ENCODE results near the gene FOXF1.

The FOXF1 gene

DNA sequence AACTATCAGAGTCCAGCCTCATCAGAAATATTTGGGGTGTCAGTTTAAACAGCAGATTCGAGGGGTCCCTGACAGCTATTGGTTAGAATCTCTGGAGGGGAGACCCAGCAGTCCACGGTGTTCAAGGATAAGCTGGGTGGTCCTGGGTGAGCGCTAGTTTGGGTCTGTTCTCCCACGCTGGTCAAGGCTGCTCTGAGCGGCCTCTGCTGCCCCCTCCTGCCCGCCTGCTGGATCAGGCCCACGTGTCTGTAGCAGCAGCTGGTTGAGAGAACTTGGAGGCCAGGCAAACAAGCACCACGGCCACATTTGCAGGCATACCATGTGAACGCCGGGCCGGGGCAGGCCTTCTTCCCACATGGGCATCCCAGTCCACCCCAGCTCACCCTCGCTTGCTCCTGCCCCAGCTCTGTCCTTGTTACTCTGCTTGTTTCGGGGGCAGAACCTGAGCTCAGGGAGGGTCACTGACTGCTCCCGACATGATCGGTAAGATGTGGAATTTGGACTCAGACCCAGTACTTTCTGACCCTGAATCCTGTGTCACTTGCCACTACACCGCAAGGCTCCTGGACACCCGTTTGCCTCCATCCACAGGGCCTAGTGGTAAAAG lies 7.4 kb downstream of the FOXF1 start:
- DNase-seq, result peak; percentile 21

DNA sequence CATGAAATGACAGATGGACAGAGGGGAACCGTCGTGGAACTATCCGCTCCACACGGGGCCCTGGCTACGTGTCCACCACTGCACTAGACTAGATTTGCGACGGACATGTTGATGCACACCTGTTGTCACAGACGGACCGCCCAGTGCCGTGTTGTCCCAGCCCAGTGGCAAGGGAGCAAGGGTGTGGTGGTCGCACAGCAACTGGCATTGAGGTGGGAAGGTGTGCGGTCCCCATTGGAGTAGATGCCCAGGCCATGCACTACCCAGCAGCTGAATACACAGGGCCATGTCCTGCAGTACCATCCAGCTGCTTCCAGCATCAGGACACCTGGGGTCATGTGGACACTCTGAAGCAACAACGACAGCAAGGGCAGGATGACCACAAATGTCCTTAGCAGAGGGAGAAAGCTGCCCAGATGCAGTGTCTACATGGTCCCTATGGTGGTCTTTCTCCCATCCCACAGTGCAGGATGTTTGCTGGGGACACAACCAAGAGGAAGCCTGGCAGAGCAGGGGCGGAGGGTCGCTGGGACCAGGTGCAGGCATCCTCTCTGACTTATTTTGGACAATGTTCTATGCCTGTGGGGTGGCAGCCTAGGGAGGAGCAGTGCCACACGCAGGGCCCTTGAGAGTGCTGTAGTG lies 8.8 kb downstream of the FOXF1 start:
- DNase-seq, result no peak

DNA sequence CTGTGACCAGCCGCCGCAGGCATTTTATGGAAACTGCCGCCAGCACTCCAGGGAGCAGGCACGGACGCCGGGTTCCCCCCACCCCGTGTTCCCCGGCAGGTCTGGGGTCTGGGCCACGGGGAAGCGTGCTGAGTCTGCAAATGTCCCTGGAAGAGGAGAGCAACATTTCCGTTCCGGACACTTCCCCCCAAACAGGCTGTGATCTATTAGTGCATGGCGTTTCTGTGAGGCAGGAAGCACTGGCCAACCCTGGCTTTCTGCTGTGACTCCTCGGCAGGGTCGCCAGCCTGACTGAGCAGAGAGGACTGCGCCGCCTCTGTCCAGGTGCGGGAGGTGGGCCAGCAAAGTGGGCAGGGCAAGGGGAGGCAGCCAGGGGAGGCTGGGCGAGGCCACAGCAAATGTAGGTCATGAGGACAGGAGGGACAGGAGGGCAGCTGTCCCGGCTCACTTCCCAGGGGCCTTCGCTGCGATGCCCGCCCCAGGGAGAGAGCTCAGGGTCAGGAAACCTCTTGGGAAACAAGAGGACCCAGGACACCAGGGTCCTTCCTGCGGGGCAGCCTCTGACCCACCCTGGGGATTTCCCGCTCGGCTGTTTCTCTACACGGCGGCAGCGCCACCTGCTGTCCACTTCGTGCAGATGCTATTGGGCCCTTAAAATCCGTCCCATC lies 9.5 kb downstream of the FOXF1 start:
- peak; percentile 28 for DNase-seq

DNA sequence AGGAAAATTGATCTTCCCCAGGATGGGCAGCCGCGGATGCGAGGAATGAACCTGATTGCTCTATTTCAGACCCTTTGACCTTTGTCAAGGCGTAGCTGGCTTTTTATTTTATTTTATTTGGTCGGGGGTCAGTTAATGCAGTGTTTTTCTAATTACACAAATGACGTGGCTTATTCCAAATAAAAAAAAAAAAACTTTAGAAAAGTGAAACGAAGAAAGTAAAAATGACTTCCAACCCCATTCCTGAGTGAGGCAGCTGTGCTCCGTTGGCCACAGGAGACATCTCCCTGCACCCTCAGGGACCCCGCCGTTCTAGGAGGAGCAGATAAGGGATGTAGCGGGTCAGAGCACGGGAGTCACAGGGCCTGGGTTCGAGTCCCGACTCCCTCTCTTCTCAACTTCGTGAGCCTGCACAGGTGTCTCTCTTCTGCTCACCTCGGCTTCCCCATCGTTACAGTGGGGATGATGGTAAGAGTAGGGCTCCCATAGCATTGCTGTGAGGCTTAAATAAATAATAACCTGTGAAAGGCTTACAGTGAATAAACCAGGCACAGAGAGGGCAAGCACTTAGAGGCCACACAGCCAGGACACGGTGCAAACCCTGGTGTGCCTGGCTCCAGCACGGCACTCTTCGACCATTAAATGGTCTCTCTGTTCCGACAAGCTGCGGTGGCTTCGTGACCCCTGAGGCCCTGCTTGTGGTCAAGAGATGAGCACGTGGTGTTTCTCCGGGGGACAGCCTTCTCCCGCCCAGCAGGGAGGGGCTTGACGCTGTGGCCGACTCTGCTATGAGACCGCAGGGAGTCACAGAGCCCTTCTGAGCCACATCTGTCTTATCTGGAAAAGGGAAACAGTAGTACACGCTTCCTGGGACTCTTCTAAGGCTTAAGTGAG lies 10.2 kb downstream of the FOXF1 start:
- DNase-seq, result no peak

DNA sequence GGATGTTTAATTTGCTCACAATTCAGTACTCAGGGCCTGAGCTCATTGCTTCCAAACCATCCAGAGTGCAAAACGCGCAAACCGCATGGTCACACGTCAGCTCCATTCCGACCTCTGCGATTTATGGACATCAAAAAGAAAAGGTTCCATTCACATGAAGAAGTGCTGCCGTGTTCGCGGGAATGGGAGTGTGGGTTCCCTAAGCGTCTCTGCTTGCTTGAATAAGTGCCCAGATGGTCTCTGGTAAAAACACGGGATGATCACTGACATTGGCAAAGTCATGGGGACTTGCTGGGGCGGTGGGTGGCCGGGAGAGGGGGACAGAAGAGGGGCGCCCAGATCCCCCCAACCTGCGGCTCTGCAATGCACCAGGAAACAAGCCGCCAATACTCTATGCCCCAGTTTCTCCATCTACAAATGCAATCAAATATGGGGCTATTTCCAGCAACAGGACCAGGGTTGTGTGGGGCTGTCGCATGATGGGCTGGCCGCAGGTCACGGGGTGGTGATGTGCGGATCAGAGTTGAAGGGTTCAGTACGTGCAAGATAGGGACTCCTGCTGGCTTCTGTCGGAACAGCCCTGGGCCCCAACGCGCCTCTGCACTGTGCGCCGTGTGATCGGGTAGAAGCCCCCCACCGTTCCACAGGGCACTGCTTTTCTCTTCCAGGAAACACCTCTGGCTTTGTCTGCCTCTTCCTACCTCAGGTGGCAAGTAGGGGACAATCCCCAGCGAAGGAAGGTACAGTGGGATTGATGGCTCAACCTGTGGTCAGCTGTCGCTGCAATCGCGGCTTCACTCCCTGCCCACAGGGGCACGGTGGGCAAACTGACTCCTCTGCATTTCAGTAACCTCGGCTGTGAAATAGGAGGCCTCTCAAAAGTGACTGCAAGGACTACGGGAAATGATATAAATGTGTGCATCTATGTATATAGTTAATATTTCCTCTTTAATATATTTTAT lies 11.2 kb downstream of the FOXF1 start:
- no peak for DNase-seq

DNA sequence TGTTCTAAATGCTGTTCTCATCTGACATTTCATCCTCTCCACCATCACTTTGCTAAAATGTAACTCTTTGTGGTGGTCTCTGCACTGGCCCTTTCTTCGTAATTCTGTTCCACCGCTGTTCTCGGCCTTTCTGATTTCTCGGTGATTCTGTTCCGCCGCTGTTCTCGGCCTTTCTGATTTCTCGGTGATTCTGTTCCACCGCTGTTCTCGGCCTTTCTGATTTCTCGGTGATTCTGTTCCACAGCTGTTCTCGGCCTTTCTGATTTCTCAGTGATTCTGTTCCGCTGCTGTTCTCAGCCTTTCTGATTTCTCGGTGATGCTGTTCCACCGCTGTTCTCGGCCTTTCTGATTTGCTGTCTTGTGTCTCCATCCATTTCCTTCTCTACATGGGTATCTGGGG lies 12.3 kb downstream of the FOXF1 start:
- no peak for DNase-seq

DNA sequence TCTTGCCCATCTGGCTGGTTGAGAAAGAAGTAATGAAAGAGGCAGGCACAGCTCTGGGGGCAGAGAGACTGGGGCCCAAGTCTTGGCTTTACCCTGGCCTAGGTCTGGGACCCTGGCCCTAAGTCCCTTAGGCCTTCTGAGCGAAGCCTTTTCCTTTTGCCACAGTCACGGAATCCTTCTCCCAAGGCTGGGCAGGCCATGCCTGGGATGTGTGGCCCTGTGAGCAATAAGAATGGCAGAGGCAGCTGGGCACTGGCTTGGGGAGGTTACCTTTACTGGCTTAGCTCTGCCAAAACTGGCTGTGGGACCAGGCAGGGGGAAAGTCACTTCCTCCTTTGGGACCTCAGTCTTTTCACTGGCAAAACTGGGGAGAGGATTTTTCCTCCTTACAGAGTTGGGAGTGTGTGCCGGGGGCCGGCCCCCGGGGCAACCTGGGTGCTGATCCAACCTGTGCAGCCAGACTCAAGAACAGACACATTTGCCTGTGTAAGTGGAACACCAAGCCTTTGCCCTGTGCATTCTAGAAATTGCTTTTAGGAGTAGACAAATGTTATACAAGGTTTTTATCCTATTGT lies 12.9 kb downstream of the FOXF1 start:
- no peak for DNase-seq

DNA sequence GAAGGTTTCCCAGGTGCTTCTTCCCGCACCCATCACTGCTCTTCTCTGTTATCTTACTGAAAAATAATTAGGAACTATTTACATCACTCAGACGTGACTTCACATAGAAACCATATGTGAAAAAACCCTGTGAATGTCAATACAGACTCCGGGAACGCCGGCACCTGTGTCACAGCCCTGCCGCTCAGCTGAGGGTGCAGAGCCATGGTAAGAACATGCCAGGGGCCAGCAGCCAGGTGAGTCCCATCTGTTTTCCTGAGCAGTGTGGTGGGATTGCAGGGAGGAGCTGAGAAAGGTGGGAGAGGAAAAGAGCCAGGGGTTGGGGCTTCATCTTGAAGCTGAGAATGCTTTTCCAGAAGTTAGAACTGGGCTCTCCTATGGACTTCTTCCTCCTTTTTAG lies 13.7 kb downstream of the FOXF1 start:
- no peak for DNase-seq

DNA sequence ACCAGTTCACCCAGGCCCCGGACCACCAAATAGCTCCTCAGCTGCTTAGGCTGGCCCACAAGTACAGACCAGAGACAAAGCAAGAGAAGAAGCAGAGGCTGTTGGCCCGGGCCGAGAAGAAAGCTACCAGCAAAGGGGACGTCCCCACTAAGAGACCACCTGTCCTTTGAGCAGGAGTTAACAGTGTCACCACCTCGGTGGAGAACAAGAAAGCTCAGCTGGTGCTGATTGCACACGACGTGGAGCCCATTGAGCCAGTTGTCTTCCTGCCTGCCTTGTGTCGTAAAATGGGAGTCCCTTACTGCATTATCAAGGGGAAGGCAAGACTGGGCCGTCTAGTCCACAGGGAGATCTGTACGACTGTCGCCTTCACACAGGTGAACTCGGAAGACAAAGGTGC lies 15.4 kb downstream of the FOXF1 start:
- no peak for DNase-seq

DNA sequence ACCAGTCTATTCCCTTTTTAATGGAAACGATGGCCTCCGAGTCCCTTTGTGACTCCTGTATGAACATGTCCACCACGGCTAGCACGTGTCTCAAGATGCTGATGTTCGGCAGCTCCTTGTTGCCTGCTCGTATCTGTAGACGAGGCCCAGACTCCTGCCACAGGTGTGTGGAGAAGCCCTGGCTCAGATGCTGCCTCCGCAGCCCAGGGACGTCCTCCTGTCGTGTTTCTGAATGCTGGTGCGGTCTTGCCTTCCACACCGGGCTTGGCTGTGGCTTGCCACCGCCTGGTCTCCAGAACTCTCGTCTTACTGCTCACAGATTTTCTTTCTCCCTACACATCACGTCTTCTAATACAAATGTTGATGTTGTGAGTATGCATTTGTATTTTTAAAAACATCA lies 17.0 kb downstream of the FOXF1 start:
- no peak for DNase-seq

DNA sequence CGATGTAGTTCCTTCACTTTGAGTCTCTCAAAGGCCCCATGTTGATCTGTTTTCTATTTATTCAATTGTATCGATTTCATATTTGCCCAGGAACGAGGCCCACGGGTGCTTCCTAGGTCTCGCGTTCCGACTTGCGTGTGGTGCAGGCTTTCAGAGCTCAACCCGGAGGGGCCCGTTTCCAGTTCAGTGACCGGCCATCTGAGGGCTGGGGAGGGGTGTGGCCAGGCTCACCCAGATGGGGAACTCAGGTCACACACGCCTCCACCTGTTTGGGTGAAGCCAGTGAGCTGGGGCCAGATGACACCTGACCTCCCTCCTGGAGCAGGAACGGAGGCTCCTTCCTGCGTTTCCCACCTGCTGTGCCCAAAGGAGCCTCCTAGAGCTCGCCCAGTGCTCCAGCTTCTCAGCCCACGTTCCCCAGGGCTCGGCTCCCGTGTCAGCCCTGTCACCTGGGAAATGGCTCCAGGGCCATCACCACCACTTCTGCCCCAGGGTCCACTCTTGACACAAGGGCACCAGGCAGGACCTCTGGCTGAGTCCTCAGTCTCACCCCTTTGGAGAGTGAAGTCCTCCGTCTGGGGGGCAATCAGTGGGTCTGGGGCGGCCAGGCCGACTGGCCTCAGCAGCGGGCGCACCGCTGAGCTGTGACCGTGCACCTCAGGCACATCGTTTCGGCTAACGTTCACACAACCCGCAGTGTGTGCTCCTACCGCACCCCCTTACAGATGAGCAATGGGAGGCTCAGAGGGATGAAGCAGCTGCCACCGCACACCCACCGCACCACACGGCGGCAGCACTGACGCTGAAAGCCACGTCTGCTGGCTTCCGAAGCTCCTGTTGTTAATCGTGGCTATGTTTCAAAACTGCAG lies 18.0 kb downstream of the FOXF1 start:
- DNase-seq, result no peak

DNA sequence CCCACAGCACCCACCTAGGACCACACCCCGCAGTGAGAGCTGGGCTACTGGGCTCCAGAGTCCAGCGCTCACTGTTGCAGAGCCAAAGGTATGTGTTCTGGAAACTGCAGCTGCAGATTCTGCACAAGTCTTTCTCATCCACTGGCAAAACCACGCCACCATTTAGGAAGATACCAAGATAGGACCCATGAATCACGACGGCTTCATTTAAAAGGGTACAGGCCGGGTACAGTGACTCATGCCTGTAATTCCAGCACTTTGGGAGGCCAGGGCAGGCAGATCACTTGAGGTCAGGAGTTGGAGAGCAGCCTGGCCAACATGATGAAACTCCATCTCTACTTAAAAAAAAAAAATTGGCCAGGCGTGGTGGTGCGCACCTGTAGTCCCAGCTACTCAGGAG lies 18.8 kb downstream of the FOXF1 start:
- DNase-seq, result no peak

DNA sequence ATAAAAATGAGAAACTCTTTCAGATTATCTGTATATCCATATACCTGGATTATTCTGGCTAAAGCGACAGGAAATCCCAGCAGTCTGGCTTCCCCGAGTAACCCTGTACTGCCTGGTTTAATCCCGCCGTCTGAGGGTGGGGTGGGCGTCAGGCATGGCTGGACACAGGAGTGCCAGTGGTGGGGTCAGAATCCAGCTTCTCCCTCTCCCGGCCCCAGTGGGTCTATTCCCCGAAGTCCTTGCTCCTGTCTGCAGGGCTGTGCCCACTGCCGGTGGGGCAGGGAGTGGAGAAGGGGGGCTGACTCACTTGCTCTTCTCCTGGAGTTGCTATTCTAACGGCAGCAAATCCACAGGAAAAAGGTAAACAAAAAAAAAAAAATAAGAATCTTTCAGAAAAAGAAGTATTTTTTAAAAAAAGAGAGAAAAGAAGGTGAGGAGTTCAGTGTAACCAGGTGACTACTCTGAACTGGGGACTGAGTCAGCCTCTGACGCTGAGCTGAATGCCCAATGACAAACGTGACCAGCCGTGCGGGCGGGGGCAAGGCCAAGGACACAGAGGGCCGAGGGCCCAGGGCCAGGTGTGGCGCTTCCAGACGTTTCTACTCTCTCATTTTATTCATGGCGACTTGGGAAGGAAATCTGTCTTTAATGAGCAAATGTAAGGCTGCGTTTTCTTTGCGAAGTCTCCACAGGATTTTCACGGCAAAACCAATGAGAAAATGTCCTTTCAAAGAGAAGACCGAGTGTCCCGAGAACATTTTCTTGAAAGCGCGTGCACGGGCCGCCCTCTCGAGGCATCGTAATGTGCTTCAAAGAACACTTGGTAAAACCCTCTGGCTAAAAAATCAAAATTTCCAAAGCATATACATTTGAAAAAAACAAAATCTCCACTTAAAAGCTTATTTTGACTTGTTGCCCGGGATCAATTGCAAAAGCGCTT lies 20.2 kb downstream of the FOXF1 start:
- no peak for DNase-seq

DNA sequence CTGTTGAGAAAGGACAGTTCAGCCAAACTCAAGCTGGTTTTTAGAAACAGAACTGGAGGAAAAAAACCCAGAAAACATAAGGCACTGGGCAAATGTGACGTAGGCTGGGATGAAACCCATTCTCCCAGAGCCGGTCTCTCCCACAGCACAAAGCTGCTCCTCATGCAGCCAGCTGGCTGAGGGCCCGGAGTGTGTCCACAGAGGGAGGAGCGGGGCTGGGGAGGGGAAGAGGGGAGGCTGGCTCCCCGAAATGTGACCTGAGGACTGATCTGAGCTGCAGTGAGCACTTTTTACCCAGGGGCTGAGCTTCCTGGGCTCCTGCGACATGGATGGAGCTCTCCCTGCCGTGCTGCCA lies 20.8 kb downstream of the FOXF1 start:
- DNase-seq, result no peak

DNA sequence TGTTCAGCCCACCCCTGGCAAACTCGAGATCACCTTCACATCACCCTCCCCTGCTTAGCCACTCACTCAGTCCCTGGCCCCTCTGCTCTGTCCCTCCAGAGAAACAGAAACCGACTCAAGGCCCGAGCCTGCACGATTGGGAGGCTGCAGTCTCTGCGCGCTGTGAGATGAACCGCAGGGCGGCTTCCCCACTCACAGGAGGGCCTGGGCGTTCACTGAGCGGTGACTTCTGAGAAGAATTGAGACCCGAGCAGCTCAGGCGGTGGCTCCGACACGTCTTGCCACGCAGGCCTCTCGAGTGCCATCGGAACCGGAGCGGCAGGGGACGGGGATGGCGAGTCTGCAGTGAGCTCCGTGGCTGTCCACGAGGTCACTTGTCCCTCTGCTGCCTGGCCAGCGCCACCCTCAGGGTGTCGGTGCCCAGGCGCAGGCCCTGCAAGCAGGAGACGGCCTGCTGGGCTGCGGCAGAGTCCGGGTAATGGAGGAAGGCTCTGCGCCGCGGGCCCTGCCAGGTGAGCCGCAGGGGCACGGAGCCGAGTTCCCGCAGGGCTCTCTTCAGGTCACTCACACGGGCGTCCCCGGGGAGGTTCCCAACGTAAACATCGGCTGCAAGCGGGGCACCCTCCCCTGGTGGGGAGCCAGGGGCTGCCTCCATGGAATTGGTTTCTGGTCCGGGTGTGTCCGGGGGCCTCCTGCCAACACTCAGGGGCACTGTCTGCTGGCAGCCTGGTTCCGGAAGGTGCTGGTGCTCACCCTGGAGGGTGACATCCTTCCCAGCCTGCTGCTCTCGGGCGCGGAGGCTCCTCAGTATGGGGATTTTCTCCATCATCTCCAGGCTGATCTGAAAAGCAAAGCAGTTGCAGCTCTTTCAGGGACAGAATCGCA lies 21.6 kb downstream of the FOXF1 start:
- no peak for DNase-seq

DNA sequence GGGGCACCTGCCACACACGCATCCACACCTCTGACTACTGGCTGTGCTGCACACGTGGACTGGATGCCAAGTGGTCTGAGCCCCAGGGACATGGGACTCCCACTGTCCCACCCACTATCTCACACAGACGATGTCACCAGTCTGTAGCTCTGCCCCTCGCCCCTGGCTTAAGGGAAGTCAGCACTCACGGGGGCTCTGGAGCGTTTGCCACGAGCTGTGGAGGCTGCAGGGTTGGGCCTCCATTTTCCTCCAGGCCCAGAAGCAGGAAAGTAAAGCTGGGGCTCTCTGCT lies 22.1 kb downstream of the FOXF1 start:
- no peak for DNase-seq

DNA sequence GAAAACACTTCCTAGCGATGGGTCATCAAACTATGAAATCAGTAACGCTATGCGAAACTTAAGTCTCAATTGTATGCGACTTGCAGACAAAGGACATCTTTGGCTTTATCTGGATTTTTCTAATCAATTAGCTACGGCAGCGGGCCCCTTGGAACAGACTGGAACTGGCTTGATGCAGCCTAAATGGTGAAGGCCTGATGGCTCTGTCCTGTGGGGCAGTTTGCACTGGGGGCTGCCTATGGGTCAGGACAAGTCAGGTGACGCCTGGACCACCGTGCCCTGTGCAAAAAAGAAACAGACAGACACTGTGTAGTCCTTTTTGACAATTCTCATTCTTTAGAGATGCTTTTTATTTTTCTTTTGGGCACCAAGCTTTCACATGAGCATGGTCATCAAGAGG lies 22.7 kb downstream of the FOXF1 start:
- DNase-seq, result no peak

DNA sequence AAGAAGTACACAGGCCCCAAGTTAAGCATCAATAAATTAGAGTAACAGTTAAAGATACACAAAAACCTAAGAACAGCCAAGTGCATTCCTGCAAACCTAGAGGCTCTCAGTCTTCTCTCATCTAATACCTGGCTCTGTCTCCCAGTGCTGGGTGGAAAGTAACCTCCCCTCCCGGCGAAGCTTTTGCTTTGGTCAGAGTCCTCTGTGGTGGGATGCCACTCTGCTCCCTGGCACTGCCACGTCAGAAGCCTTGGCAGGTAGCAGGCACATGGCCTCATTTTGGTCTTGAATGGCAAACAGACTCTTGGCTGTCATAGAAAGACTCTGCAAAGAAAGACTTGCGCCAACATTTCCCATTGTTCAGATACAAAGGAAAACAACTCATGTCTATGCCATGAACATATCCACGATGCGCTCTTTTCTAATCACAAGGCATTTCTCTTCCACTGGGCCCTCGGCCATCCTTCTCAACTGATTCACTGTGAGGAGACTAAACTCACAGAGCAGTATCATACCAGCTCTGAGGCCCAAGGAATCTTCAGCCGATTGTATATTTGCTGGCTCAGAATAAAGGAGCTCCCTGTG lies 23.5 kb downstream of the FOXF1 start:
- no peak for DNase-seq

All from T1000 (cell line).